Eye (tissue), 1 donor: ENCODE measurements around the gene CD4.

ENCODE experiments used
- DNase-seq: peaks from one replicate; pipeline ENCODE4 v3.0.0-alpha.2; 2015

The CD4 gene

GRCh38 chr12:6778574-6779550 lies 10.5 kb upstream of the CD4 start:
- DNase-seq, result peak; percentile 99

GRCh38 chr12:6779708-6780432 lies 9.5 kb upstream of the CD4 start:
- DNase-seq, result no peak

- DNase-seq, result no peak
Observed at GRCh38 chr12:6780573-6780972, 8.8 kb upstream of the CD4 start.

- DNase-seq, result no peak
Observed at GRCh38 chr12:6782119-6782518, 7.2 kb upstream of the CD4 start.

GRCh38 chr12:6782850-6783566 lies 6.3 kb upstream of the CD4 start:
- DNase-seq, result no peak

- DNase-seq, result no peak
Observed at GRCh38 chr12:6783828-6784227, 5.5 kb upstream of the CD4 start.

GRCh38 chr12:6784296-6784695 lies 5.0 kb upstream of the CD4 start:
- DNase-seq, result no peak

GRCh38 chr12:6784761-6785160 lies 4.6 kb upstream of the CD4 start:
- DNase-seq, result no peak

- no peak for DNase-seq
Observed at GRCh38 chr12:6786416-6787094, 2.8 kb upstream of the CD4 start.

GRCh38 chr12:6787309-6787708 lies 2.0 kb upstream of the CD4 start:
- DNase-seq, result no peak

GRCh38 chr12:6790496-6791150 lies 1.3 kb downstream of the CD4 start:
- no peak for DNase-seq

- no peak for DNase-seq
Observed at GRCh38 chr12:6791931-6792520, 2.7 kb downstream of the CD4 start.

GRCh38 chr12:6792522-6793201 lies 3.3 kb downstream of the CD4 start:
- peak; percentile 71 for DNase-seq

GRCh38 chr12:6795088-6795487 lies 5.8 kb downstream of the CD4 start:
- DNase-seq, result no peak

GRCh38 chr12:6796576-6796975 lies 7.2 kb downstream of the CD4 start:
- no peak for DNase-seq

GRCh38 chr12:6799147-6799546 lies 9.8 kb downstream of the CD4 start:
- no peak for DNase-seq

GRCh38 chr12:6807170-6807569 lies 17.8 kb downstream of the CD4 start:
- no peak for DNase-seq

- DNase-seq, result no peak
Observed at GRCh38 chr12:6809056-6809455, 19.7 kb downstream of the CD4 start.

- DNase-seq, result no peak
Observed at GRCh38 chr12:6810758-6811157, 21.4 kb downstream of the CD4 start.

GRCh38 chr12:6813363-6813762 lies 24.0 kb downstream of the CD4 start:
- no peak for DNase-seq

- no peak for DNase-seq
Observed at GRCh38 chr12:6816598-6816997, 27.3 kb downstream of the CD4 start.
